Fibroblast of skin of back (primary cell): Measurements from ENCODE around the gene TALDO1.

Experiments used
- DNase-seq: peaks from one replicate; pipeline ENCODE4 v3.0.0-alpha.2; 2013

The TALDO1 gene

DNA sequence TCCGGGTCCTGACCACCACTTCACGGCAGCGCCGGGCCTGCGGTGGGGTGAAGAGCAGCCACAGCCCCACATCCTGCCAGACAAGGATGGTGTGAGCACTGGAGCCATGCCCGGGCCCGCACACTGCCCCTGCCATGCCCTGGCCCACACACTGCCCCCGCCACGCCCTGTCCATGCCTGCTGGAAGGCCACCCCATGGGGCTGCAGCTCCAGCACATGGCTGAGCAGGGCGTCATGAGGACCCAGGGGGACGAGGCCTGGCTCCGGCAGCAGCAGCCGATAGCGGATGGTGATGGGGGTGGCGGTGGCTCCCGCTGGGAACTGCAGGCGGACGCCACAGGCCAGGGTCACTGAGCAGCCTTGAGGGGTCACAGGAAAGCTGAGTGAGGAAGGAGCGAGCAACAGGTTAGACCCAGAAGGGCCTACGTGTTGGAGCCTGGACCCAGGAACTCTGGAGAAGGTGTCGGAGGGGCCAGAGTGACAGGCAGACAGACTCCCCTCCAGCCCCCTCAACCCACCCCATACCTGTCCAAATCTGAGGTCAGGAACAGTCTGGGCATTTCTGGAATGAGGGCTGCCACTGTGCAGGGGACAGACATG lies 54.9 kb downstream of the TALDO1 start:
- DNase-seq = no peak

DNA sequence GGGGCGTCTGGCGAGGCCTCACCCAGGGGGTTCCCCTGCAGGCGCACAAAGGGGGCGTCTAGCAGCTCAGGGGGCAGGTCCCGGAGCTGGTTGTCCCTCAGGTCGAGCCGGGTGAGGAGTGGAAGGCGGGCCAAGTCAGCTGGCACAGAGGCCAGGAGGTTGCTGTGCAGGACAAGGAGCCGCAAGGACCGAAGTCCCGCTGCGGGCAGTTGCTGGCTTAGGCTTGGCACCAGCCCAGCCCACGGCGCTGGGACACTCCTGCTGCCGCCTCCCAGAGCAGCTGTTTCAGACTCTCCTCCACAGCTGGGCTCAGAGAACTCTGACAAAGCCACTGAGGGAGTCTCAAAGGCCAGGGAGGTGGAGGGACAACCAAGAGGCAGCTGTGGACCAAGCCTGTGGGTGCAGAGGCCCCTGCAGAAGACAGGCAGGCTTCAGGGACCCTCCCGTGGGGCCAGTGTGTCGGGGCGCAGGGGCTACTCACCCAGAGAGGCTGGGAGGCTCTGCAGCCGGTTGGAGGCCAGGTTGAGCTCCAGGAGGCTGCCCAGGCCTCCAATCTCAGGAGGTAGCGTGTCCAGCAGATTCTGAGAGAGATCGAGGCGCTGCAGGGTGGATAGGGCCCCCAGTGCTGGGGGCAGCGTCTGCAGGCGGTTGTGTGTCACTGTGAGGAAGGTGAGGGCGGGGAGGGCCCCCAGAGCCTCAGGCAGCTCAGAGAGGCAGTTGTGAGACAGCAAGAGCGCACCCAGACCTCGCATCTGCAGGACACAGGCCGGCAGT lies 55.6 kb downstream of the TALDO1 start:
- DNase-seq = no peak

DNA sequence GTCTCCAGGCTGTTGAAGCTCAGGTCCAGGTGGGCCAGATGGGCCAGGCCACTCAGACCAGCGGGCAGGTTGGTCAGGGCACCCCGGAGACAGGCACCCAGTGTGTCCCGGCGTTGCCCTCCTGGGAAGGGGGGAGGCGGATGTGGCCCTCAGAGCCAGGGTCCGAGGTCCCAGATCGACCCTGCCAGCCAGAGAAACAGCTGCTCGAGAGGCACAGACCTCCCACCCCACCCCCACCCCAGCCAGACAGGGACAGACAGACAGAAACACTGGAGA lies 56.1 kb downstream of the TALDO1 start:
- DNase-seq = no peak

DNA sequence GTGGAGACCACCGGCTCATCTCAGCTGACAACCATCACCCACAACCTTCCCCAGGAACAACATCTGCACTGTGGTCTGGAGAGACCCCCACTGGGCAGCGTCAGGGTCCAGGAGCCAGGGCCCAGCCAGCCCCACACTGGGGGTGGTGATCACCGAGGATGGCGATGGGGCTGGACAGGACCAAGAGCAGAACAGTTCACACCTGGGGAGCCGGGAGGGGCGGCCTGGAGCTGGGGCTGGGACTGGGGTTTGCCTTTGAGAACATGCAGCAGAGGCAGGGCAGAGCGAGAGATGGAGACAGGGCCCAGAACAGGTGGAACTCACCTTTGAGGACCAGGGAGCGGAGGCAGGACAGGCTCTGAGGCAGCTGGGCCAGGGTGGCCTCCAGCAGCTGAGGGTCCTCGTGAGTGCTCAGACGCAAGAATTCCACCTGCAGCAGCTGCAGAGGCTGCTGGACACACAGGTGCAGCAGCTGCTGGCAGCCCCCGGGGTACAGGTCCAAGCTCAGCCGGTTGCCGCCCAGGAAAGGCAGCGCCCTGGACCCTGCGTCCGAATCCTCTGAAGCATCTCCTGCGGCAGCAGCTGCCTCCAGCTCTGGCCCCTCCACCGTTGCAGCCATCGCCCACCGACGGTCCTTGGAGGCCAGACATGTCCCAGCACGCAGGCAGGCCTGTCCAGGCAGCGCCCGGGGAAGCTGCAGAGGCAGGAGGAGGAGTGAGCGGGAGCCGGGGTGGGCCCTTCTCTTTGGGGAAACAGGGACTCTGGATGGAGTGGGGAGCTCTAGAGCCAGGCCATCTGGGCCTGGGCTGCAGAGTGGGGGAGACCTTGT lies 56.7 kb downstream of the TALDO1 start:
- no peak for DNase-seq

DNA sequence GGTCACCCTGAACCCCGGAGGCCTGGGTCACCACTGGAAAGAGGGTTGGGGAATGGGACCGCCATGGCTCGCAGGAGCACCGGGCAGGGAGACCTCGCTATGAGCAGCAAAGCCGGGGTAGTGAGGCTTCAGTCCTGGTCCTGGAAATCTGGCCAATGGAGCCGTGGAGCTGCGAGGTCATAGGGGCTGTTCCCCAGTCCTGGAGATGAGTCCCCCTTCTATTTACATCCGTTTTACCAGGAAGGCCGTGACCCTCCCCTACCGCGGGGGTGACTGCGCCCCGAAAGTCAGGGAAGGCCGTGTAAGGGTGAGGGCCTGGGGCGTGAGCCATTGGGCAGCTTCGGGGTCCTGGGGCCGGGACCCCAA lies 57.3 kb downstream of the TALDO1 start:
- DNase-seq = no peak

DNA sequence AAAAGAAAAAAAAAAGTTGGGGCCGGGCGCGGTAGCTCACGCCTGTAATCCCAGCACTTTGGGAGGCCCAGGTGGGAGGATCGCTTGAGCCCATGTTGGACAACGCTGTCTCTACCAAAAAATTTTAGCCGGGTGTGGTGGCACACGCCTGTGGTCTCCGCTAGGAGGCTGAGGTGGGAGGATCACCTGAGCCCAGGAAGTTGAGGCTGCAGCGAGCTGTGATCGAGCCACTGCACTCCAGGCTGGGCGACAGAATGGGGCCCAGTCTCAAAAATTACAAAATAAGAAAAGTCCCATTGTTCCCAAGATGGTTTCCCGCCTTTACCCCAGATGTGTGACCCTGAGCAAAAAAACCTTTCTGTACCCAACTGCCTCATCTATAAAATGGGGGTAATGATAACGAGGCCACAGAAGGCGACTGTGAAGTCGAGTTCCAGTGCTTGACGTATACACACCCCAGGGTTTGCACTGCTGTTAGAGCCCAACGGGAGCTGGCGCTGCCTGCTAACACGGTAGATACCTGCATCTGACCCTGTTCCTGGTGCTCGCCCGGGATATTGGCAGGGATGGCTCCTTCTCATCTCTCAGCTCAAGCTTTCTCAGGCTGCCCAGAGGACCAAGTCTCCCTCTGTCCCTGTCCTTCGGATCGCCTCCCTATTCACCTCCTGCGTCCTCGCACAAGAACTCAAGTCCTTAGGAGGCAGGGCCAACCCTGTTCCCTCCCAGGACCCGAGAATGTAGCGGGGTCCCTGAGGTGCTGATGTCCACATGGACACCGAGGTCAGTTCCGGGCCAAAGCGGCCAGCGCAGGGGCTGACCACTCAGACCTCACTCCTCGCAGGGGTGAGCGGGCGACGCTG lies 61.4 kb downstream of the TALDO1 start:
- no peak for DNase-seq

DNA sequence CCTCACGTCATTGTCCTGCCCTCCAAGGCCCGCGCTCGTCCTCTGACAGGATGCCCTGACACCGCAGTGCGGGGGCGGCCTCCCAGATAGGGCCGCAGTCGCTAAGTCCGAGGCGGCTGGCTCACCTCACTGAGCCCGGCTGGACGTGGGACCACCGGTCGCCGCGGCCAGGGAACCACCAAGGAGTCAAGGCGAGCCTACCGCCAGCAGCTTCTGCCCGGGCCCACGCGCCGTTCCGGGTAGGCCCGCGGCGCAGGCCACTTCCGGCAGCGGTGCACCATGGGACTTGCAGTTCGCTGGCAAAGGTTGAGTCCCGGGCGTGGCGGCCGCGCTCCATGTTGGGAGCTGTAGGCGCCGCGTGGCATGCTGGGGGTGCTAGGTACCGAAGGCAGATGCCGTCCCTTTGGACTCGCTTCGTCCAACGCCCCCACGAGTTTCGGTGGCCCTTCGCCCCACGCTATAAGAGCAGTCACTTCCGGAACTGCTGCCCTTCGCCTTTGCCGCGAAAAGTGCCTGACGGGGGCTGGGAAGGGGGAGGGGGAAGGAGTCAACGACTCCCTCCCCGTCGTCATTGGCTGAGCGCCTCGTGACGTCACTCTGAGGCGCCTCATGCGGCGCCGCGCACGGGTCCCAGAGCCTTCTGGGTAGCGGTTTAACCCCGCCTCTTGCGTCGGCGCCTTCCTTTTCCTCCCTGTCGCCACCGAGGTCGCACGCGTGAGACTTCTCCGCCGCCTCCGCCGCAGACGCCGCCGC lies 62.2 kb downstream of the TALDO1 start, which contains the start of gene RPLP2:
RPLP2 (plus strand) TSS at position 681 of the 753 bp plus-strand sequence. CDS start 268 bp downstream, outside the sequence.
- peak; percentile 97 for DNase-seq

DNA sequence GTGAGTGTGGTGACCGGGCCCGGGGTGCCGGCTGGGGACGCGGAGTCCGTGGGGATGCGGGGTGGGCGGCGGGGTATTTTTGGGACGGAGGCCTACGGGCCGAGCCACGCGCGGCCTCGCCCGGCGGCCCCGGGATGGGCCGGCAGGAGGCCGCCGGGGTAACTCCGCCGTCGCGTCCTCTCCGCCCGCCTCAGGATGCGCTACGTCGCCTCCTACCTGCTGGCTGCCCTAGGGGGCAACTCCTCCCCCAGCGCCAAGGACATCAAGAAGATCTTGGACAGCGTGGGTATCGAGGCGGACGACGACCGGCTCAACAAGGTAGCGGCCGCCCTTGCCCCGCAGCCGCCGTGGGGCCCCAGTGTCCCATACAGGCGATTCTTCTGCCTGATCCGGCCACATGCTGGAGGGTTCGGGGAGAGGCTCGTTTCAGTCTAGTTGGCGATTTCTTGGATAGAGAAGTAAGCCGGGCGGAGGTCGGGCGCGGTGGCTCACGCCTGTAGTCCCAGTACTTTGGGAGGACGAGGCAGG lies 62.8 kb downstream of the TALDO1 start:
- no peak for DNase-seq

DNA sequence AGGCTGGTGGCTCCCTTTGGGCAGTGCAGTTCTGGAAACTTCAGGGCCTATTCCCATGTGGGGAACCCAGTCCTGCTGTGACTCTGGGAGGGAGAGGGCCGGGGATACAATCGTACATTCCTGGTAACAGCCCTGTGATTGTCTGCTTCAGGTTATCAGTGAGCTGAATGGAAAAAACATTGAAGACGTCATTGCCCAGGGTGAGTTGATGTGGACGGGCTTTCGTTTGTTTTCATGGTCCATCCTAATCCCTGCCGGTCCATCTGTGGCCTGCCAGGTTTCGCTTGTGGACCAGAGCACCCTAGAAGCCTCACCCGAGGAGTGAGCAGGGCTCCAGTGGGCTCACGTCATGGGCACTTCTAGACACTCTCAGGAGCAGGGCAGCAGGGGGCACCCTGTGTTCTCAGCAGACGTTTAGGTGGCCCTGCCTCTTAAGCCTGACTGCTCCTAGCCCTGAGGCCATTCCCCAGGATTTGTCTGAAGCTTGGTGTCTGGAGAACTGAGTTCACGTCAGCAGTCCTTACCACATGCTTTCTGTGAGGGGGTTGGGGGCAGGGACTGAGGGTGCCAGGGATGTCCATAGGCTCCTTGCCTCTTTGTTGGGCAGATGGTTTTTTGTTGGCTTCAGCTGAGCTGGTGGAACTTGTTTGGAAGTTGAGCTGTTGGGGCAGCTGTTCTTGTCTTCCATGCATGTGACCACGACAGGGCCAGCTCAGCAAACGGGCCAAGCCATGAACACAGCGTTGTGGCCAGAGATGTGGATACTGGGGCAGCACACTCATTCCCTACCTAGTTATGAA lies 64.4 kb downstream of the TALDO1 start:
- no peak for DNase-seq

DNA sequence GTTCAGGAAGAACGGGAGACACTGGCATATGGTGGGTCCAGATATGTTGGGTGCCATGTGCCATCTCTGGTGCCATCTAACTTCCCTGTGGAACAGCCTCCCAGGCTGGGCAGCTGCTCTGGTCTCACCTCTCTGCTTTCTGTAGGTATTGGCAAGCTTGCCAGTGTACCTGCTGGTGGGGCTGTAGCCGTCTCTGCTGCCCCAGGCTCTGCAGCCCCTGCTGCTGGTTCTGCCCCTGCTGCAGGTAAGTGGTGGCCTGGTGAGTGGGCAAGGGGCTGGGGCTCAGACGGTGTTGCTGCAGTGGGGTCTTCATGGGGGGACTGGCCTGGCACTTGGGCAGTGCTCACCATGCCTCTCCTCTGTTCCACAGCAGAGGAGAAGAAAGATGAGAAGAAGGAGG lies 65.1 kb downstream of the TALDO1 start:
- no peak for DNase-seq

DNA sequence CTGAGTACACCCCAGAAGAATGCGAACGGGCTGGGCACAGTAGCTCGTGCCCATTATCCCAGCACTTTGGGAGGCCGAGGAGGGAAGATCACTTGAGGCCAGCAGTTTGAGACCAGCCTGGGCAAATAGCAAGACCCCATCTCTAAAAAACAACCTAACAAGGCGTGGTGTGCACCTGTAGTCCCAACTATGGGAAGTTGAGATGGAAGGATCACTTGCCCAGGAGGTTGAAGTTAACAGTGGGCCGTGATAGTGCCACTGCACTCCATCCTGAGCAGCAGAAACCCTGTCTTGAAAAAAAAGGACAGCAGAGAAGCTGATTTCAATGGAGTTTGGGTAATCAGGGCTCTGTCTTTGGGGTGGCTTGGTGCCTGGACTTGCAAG lies 65.8 kb downstream of the TALDO1 start:
- no peak for DNase-seq

DNA sequence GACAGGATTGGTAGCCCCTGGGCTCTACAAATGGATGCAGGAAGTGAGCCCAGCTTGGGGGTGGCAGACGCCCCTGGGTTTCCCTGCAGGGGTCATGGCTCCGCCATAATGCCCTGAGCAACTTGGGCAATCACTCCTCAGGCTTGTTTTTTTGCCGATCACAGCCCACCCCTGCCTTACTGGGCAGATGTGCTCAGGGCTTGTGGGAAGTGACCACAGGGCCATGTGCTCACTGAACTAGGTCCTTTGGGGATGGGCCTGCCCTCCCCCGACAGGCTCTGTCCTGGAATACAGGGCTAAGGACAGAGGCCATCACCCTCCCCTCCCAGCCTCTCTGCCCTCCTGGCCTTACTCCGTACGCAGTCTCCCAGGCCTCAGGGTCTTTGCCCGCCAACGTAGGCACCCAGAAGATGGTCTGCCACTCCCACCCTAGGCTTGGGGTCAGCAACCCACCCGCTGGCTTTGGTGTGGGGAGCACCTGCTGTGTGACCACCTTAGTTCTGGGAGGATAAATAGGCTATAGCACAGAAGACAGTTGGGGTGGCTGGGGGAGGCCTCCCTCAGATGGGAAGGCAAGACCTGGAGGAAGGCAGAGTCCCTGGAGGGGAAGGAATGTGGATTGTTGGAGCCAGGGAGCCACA lies 66.3 kb downstream of the TALDO1 start:
- no peak for DNase-seq
